ENCODE measurements around the gene SEC23B. TPM values are rescaled to one million over a fixed set of nuclear protein-coding genes. Genes with fewer than 3 reads are reported as not detected.

The SEC23B gene
- total RNA-seq, 1 experiment from 2014 or later, result 85.8 TPM

DNA sequence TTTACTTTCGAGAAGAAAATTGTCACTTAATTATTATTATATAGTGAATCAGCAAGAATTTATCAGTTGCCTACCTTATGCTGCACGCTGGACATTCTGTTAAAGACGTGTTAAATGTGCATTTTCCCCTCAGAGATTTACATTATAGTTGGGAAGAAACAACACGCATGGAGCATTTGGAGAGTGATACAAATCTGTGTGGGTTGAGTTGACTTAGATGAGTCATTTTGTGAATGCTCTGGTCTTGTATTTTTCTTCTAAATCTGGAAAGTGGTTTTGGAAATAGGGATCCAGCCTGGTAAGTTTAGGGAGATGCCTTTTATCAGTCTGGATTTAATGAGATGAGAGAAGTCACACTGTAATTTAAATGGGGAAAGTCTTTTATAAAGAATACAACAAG, 35.5 kb downstream of the SEC23B start:
- TF ChIP-seq RAD21 (IDR thresholded peaks at IDR 0.05; ENCODE audit: low read depth) (no peak), TCF7L2 (IDR thresholded peaks at IDR 0.05; ENCODE audit: borderline replicate concordance, extremely low read depth, insufficient read depth, insufficient read length) (no peak), POLR2A (IDR thresholded peaks at IDR 0.05; ENCODE audit: borderline replicate concordance, extremely low read depth, insufficient read depth, insufficient read length) (no peak), EGR1 (IDR thresholded peaks at IDR 0.05; ENCODE audit: low read depth) (no peak), SP1 (IDR thresholded peaks at IDR 0.05; ENCODE audit: low read depth) (no peak)
- Histone ChIP-seq H3K4me3 (replicated peaks in 1 of 2; ENCODE audit: low read depth in 1 of 2, low read length in 2 of 2) (no peak overlapping the region), H3K36me3 (ENCODE audit: control insufficient read depth in 1 of 2, insufficient read depth in 2 of 2, low read length in 2 of 2) (peaks cover 20 to 36% of the 10 kb centered on the region in 2 experiments), H3K9me2 (ENCODE audit: insufficient read depth) (no peaks in the 10 kb centered on the region), H3K4me2 (ENCODE audit: low read length) (no peak overlapping the region), H3K4me1 (ENCODE audit: control insufficient read depth in 1 of 2, insufficient read depth in 2 of 2, low read length in 2 of 2) (peaks cover 0 to 14% of the 10 kb centered on the region in 2 experiments; a peak in 2 of 4 replicates), H3K27ac (ENCODE audit: low read depth, low read length) (no peak overlapping the region), H4K20me1 (ENCODE audit: insufficient read depth) (no peaks in the 10 kb centered on the region), H3K27me3 (ENCODE audit: insufficient read depth, low read length) (no peaks in the 10 kb centered on the region), H3K9ac (ENCODE audit: low read length) (no peak overlapping the region), H3K79me2 (ENCODE audit: insufficient read depth, low read length) (no peaks in the 10 kb centered on the region), H3K9me3 (ENCODE audit: control insufficient read depth in 1 of 2, insufficient read depth in 1 of 2, low read depth in 1 of 2, low read length in 2 of 2) (no peaks in the 10 kb centered on the region), H2AFZ (ENCODE audit: low read depth, low read length, poor library complexity, severe bottlenecking) (no peak overlapping the region)
- BruUV-seq (replicated peaks), result no TSS peak
- no peak for DNase-seq (ENCODE audit: low read depth, low spot score)
- POLR2A ChIA-PET, result no interaction called here
- RAD21 ChIA-PET (ENCODE audit: low non-redundant PET in 1 of 2, low total read pairs in 2 of 2, uncharacterized antibody in 2 of 2, unreplicated experiment in 2 of 2), result no interaction called here
- CTCF ChIA-PET, result no interaction called here
- intact Hi-C loops (cut with micrococcal nuclease), result no loop called here
- ATAC-seq, result no peak

GRCh38 chr20:18543932-18544331, 36.2 kb downstream of the SEC23B start:
- Histone ChIP-seq H3K9ac (ENCODE audit: low read length) (no peak overlapping the region), H3K9me2 (ENCODE audit: insufficient read depth) (no peaks in the 10 kb centered on the region), H2AFZ (ENCODE audit: low read depth, low read length, poor library complexity, severe bottlenecking) (no peak overlapping the region), H3K27me3 (ENCODE audit: insufficient read depth, low read length) (no peaks in the 10 kb centered on the region), H3K79me2 (ENCODE audit: insufficient read depth, low read length) (no peaks in the 10 kb centered on the region), H3K27ac (ENCODE audit: low read depth, low read length) (peak overlapping the region; percentile 39), H3K4me2 (ENCODE audit: low read length) (no peak overlapping the region), H4K20me1 (ENCODE audit: insufficient read depth) (no peaks in the 10 kb centered on the region), H3K4me3 (replicated peaks in 1 of 2; ENCODE audit: low read depth in 1 of 2, low read length in 2 of 2) (no peak overlapping the region), H3K36me3 (ENCODE audit: control insufficient read depth in 1 of 2, insufficient read depth in 2 of 2, low read length in 2 of 2) (peaks cover 27 to 33% of the 10 kb centered on the region in 2 experiments), H3K4me1 (ENCODE audit: control insufficient read depth in 1 of 2, insufficient read depth in 2 of 2, low read length in 2 of 2) (peaks cover 0 to 14% of the 10 kb centered on the region in 2 experiments; a peak in 2 of 4 replicates), H3K9me3 (ENCODE audit: control insufficient read depth in 1 of 2, insufficient read depth in 1 of 2, low read depth in 1 of 2, low read length in 2 of 2) (no peaks in the 10 kb centered on the region)
- ChIA-PET CTCF (no interaction called here), POLR2A (no interaction called here), RAD21 (ENCODE audit: low non-redundant PET in 1 of 2, low total read pairs in 2 of 2, uncharacterized antibody in 2 of 2, unreplicated experiment in 2 of 2) (no interaction called here)
- no TSS peak for BruUV-seq (replicated peaks)
- ATAC-seq, result peak; percentile 40; the same call in 1 of the 2 replicates
- peak; percentile 29 for TF ChIP-seq TCF7L2 (IDR thresholded peaks at IDR 0.05; ENCODE audit: borderline replicate concordance, extremely low read depth, insufficient read depth, insufficient read length)
- no peak for TF ChIP-seq ZNF274 (IDR thresholded peaks at IDR 0.05; ENCODE audit: low read depth, low read length)
- intact Hi-C loops (cut with micrococcal nuclease), result no loop called here
- no peak for DNase-seq (ENCODE audit: low read depth, low spot score)
